GM12891 (cell line): Measurements from ENCODE around the gene FGD3.

Experiments
- POLR2A ChIP-seq: IDR thresholded peaks from 2 replicates; pipeline ENCODE4 v1.6.1; 2011; ENCODE audit warnings: low read depth, low read length, control low read depth
- POLR2AphosphoS5 ChIP-seq: IDR thresholded peaks from 2 replicates; pipeline ENCODE4 v1.6.1; 2011; ENCODE audit warnings: low read depth, low read length, control low read depth
- TAF1 ChIP-seq: IDR thresholded peaks from 2 replicates; pipeline ENCODE4 v1.6.1; 2011; ENCODE audit warnings: low read depth, low read length, control low read depth

- TF ChIP-seq POLR2A (no peak), POLR2AphosphoS5 (no peak), TAF1 (no peak)
Measured at GRCh38 chr9:92947268-92948037, at the start of gene FGD3.
